Activated T-helper 1 cell treated with Interleukin-2 at 50 U/mL for 16 hours (primary cell): ENCODE results near the gene ZP1.
"Not testable (repeated sequence)": the region's sequence is repeated elsewhere in the genome, so short reads cannot be mapped to it uniquely, and the experiment has no call there.

Experiments
- DNase-seq: peaks from one replicate; pipeline ENCODE4 v3.0.0-alpha.2; 2020; ENCODE audit warnings: low read depth

ZP1 gene

DNA sequence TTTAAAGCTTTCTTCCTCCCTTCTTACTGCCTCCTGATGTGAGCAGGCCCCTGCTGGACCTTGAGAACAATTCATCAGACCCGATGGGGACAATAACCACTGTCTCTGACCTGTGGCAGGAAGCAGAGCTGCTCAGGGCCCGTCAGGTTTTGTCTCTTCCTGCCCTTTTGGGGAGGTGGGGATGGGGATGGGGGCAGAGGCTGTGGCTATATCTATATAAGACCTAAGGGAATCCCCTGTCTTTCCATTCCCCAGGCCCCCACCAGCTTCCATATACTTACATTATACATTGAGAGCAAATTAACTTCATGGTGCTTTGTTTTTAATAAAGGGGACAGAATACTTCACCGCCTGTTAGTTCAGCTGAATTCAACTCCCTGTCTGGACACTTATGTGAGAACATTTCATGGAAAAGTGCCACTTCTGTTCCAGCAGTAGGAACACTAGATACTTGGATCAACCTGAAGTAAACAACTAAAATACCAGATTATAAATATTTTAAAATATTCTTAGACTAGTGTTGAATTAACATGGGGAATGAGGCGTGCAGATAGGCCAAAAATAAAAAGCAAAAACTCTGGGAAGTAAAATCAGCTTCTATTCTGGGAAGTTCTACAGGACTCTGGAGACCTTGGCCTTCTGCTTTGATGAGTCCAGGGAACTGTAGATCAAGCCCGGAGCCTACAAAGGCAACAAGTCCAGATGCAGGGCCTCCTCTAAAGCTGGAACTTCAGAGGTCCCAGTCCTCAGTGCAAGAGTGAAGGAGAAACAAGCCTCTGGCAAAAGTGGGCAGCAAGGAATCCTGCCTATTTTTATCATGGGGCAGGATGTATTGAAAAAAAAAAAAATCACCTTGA lies 11.1 kb downstream of the ZP1 start:
- no peak for DNase-seq

DNA sequence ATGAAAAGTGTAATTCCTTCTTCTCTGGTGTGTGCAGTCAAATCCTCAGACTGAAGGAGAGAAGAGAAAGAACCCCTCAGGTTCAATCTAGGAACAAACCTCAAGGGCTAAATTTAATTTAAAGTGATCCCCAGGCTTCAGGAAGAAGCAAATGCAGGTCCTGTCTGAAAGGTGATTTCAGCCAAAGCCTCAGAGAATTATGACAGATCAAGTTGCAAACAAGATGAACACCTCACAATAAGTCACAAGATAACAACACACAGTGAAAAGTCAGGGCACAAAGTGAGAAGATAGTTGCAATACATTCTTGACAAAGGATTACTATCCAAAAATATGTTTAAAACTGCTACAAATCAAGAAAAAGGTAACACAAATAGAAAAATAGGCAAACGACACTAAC lies 11.8 kb downstream of the ZP1 start:
- no peak for DNase-seq

DNA sequence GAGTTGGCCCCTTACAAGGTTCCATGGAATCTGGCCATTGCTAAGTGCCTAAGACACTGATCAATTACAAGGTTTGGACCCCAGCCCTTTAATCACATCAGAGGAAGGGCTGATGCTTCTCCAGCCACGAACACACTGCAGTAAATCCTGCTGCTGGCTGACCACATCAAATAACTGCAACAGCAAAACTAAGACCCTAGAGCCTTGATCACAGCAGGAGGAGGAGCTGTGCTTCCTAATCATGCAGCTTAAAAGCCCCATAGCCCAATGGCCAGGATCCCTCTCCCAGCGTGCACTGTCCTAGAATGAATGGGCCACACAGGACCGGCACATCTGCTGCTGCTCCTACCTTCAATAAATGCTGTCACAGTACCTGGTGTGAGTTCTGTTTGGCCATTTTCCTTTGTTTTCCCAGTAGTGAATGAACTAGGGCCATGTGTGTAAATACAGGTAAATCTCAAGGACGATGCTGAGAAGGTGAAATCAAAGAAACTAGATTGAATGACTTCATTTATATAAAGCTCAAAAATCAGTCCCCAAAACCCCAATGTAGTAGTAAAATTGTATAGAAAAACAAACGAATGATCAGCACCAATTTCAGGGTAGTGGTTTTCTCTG lies 12.7 kb downstream of the ZP1 start:
- no peak for DNase-seq

DNA sequence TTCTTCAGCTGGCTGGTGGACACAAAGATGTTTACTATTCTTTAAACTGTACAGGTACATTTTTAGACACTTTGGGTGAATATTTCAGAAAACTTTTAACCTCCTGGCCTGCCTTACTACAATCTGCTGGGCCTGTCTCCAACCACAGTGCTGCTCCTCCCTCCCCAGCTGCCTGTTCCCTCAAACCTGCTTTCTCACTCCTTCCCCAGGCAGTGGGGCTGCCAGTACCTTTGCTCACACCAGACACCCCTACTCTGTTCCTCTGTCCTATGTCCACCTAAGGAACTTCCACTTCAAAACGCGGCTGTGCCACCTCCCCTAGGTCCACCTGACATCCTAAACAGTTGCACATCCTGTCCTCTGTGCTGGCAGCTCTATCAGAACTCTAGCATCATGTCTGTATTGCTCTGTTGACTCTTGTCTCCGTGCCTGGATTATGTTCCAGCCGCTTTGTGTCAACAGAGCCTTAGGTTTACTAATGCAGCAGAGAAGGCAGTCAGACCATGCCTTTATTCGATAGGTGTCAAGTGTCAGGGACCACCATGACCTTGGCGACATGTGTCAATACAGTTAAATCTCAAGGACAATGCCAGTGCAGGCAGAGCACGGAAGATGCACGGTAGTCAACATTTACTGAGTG lies 13.4 kb downstream of the ZP1 start:
- no peak for DNase-seq

DNA sequence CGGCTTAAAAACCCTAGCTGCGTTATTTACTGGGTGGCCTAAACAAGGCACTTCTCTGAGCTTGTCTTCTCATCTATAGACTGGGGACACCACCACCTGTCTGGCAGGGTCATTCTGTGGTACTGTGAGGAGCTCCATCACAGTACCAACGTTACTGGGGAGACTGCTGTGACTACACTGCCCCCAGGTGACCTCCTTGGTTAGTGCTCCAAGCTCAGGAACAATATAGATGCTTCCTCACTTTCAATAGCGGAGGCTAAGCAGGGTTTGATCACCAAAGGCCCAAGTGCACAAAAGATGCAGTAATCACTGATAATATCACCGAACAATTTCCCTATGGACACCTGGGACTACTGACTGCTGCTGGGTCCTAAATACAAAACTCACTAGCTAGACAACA lies 20.2 kb downstream of the ZP1 start:
- no peak for DNase-seq

DNA sequence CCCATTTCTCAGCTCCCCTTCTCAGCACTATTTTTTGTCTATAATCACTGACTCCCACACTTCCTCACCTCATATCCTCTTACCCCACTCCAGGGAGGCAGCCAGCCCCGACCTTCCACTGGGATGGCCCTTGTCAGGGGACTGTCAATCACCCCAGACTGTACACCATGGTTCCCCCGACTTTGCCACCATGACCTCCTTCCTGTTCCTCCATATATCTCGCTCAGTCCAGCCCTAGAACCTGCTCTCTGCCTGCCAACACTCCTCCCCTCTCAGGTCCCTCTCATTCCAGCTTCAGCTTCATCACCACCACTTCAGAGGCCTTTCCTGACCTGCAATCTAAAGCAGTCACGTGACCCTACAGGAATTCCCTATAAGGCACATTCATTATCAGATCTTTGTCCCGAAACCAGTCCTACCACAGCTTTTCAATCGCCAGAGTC lies 22.5 kb downstream of the ZP1 start:
- no peak for DNase-seq

DNA sequence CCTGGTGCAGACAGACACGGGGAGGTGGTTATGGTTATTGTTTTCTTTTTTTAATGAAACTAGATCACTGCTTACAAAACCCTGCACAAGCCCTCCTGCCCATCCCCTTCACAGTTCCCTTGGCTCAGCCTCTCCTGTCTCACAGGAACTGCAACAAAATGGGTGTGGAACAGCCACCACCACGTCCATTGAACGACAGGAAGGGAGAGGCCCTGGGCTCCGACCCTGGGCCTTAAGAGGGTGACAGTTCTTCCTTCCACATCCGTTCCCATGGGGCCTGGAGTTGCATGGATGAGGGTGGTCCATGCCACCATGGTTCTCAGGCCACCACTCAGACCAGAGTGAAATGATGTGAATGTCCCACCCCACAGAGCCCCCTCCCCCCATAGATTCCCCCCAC lies 23.4 kb downstream of the ZP1 start:
- DNase-seq: no peak

DNA sequence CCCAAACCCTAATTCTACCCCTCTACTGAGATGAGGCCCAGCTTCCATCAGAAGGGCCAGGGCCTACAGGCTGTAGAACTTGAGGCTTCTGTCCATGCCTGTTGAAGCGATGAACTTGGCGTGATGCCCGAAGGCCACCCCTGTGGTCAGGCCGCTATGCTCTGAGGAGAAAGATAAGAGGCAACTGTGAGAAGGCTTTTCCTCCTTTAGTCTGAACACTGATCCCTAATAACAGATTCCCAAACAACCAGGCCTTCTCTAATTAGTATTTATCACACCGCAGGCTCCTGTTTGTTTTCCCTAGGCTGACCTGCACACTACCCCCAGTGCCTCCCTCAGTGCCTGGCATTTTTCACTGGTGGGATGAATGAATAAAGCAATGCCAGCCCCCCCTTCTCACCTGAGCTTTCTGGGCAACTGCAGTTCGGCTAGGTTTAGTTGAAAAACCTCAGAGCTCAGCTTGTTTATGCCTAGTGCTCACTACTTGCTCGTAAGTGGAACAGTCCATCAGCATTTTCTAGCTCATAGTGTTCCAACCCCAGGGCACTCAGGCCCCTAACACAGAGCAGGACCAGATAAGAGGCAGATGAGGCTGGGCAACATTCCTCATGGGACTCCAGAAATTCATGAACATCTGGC lies 23.9 kb downstream of the ZP1 start:
- no peak for DNase-seq

DNA sequence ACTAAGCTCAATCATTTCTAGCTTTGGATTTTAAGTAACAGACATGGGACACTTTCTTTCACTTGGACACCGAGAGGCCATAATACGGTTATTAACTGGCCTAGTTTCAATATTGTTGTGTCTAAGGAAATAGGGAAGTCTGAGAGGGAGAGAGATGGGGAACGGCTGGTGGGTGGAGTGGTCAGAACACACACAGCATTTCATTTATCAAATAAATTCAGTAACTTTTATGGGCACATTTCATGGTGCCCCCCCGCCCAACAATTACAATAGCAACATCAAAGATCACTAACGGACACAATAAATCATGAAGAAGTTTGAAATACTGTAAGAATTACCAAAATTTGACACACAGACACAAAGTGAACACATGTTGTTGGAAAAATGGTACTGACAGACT lies 28.3 kb downstream of the ZP1 start:
- no peak for DNase-seq

DNA sequence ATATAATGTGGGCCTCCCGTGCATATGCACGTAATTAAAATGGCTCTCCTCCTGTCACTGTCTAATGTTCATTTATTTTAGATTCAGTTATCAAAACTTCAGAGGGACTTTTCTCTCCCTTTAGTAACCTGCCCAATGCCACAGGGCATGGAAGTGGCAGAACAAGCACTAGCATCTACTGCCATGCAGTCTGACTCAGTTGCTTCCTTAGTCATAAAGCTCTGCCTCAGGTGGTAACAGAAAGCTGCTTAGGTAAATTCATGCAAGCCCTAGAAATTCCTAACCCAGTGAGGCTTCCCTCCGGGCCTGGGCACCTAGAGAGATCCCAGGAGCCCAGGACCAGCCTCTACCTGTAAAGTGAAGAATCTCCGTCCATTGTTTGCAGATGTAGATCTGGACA lies 30.2 kb downstream of the ZP1 start:
- DNase-seq: no peak

DNA sequence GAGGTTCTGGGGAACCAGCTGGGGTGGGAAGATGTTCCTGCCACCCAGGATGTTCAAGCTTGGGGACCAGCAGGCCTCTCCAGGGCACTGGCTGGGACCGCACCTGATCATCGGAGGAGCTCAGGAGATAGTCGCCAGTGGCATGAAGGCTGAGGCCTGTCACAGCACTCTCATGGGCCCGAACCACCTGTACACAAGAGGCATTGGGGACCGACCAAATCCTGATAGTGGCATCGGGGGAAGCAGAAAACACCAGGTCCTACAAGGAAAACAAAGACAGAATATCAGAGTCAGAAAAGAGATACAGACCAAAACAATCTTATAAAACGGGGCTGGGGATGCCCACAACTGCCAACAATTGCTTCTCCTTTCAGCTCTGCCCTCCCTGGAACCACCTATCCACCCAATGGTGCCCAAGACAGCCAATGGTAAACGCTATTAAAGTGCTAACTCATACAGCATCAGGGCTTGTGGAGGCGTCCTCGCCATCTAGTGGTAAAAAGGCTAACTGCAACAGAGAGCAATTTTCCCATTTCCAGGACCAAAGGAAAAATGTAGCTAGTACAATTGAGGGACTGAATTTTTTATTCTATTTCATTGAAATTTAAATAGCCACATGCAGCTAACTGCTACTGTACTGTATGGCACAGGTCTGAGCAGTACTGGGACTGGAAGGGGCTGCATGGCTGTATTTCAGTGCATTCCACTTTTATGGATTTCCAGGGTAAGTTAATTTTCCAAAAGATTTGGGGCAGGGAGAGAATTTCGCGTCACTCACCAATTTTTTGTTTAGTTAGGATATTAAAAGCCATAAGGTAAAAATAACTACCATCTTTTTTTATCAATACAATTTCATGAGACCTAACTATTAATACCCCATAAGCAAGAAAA lies 31.9 kb downstream of the ZP1 start:
- DNase-seq: no peak

DNA sequence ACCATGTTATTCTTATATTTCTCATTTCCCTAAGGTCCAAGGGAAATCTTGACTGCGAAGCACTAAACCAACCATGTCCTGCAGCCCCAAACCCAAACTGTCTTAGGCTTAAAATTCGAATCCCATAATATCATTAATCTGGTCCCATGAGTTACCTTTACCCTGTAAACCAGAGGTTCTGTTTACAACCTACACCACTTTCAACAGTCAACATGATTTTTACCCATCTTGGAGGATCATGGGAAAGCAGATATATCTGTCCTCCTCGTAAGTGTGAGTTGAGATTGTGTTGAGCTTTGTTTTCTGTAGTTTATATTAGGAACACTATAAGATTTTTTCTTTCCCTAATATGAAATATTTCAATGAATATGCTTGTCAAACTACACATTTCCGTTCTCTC lies 32.6 kb downstream of the ZP1 start:
- no peak for DNase-seq

DNA sequence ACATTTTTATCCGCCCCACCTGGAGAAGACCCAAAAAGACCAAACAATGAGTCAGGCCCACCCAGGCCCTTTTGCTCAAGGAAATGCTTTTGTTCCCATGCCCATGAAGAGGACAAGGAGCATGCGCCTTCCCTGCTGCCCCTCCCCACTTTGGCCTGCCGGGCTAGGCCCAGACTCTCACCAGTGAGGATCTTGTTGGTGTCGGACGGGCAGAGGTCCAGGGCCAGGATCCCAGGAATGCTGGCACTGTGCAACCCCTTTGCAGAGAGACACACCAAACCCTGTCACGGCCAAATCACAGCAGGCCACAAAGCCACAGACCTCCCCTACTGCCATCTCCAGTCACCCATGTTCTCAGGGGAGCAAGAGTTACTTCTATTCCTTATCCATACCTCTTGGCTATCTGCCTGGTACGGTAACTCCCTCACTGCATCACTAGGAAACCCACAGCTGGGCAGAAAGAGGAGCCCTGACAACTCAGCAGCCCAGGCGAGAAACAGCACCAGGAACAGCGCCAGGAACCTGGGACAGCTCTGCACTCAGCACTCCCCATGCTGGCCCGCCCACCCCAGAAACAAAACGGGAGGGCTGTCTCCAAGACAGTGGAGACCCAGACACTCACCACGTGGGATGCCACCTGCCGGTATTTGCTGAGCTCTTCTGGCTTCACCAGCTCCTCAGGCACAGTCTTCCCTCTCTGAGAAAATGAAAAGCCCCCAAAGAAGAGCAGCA lies 33.5 kb downstream of the ZP1 start:
- no peak for DNase-seq

DNA sequence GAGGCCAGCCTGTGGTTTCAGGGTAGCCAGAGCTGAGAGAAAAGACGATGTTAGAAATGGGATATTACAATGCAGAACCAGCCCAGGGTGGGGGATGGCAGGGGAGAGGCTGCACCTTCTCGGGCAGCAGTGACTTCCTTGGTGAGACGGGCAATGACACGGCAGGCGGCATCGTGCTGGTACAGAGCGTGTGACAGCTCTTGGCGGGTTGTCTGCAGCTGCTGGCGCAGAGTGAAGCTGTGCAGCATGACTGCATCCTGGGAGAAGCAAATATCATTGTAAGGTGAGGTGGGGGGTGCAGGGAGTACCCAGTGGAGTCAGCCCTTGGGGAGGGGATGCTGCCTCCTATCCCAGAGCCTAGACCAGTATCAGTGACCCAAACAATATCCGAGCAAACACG lies 35.3 kb downstream of the ZP1 start:
- DNase-seq: no peak

DNA sequence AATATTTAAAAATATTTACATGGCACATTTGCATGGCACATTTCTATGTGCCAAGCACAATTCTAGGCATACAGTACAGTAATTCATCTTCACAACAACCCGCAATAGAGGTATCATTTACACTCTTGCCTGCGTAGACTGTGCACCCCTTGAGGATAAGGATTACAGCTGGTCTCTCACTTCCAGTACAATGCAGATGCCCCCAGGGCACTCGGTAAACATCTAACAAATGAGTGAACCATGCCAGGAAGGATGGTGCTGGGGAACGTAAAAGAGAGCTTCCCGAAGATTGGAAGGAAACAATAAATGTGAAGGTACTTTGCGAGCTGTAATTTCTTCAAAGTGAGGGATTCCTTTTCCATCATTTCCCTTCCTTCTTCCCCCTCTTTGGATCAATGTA lies 37.7 kb downstream of the ZP1 start:
- no peak for DNase-seq

DNA sequence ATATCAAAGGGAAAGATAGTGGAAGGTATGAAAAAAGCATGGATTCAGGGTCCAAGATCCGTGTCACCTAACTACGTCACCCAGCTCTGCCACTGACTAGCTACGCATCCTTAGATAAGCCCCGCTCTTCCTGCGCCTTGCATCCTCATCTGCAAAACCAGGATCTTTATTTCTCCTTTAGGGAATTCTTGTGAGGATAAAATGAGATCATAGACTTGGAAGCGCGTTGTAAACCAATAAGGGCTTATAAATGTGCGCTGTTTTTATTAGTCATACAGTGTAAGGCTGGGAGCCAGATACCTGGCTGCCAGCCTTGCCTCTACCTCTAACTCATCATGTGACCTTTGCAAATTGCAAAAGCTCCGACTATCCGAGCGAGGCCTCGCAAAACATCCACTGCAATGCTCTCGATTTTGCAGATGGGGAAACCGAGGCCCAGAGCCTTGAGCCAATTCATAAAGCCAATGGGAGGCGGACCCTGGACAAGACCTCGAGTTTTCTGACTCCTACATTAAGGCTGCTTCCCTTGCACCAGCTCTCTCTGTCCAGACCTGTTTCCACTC lies 38.3 kb downstream of the ZP1 start:
- no peak for DNase-seq

DNA sequence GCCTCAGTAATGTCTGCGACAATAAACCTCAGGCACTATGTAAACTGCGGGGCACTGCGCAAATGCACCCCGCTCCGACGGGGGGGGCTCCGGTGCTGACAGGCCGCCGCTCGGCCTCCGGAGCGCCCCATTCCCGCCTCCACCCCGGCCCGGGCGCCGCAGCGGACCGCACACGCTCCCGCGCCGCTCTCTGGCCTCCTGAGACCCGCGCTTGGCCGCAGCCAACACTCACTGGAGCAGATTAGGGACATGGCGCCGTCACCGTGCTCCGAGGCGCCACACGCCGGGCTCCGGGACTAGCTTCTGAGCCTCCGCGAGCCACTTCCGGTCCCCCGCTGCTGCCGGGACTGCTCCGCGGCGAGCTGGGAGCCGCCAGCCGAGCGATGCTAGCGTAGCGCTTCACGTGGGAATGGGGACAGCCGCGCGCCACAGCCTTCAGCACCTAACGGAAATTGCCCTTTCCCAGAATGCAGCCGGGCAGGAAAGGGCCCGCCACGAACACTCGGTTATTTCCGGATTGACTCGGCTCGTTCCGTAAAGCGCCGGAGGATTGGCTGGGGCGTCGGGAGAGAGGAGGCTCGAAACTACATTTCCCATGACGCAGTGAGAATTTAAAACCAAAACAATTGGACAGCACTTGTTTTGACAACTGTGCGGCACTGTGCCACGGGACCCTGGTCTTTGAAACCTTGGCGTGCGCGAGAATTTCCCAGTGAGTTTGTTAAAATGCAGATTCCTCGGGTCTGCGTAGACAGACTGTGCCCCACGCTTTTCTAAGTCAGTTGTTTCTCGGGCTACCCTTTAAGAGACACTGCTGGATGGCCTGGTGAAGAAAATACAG lies 39.0 kb downstream of the ZP1 start, which contains the start of gene PRPF19:
Gene PRPF19, minus strand, starts transcription at position 454 of the 841 bp plus-strand sequence. Its CDS starts 203 bp downstream, at position 251.
- DNase-seq: peak; percentile 97

DNA sequence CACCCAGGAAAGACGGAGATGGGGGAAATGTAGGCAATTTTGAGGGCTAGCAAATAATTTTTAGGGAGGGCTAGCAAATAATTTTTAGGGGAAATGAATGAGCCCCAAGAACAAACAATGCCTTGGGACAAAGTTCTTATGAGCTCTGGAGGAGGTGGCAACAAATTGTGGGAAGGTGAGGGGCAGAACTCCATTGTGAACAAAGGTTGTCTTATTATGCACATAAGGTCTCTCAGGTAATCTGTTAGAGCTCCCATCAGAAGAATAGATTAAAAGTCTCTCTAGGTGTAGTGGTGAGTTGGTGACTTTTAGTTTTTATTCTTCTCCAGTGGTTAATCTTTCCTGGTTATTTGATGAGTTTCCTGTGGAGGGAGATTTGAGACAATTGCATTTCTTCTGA lies 41.5 kb downstream of the ZP1 start:
- no peak for DNase-seq

DNA sequence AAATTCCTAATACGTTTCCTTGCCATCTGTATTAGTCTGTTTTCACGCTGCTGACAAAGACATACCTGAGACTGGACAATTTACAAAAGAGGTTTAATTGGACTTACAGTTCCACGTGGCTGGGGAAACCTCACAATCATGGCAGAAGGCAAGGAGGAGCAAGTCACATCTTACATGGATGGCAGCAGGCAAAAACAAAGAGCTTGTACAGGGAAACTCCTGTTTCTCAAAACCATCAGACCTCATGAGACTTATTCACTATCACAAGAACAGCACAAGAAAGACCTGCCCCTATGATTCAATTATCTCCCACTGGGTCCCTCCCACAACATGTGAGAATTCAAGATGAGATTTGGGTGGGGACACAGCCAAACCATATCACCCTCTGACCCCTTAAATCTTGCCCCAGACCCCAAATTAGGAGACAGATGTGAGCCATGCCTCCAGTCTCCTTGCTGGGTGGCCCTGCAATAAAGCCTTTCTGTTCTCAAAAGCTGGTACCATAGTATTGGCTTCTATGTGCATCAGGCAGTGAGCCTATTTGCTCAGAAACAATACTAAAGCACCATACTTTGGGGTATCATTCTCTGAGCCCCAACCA lies 42.4 kb downstream of the ZP1 start:
- not testable (repeated sequence) for DNase-seq
